Liver (tissue), 3 donors: Measurements from ENCODE around the gene AK1.

ENCODE experiments used
- GABPA ChIP-seq, 2 donors: IDR thresholded peaks in 1 of 2; conservative IDR thresholded peaks in 1 of 2; 2 replicates each; pipeline ENCODE4 v1.6.1; 2016; ENCODE audit warnings: antibody characterized with exemption in 2 of 2, mild to moderate bottlenecking in 1 of 2, moderate library complexity in 1 of 2
- JUND ChIP-seq, 2 donors: IDR thresholded peaks; 2 replicates each; pipeline ENCODE4 v1.6.1; 2016; ENCODE audit warnings: antibody characterized with exemption in 2 of 2
- MAX ChIP-seq: IDR thresholded peaks from 2 replicates; pipeline ENCODE4 v1.6.1; 2016; ENCODE audit warnings: antibody characterized with exemption
- RAD21 ChIP-seq, 2 donors: IDR thresholded peaks; 2 replicates each; pipeline ENCODE4 v1.6.1; 2016; ENCODE audit warnings: antibody characterized with exemption in 2 of 2, mild to moderate bottlenecking in 2 of 2
- REST ChIP-seq: IDR thresholded peaks from 2 replicates; pipeline ENCODE4 v1.6.1; 2016; ENCODE audit warnings: antibody characterized with exemption, mild to moderate bottlenecking
- TF ChIP-seq, protein P1 (sequence below): fragments of 150-350 bp; IDR thresholded peaks from 2 replicates; pipeline ENCODE4 v1.5.1; 2017; ENCODE audit warnings: improper control_type of control experiment, low read depth, low read length; ENCODE audit not compliant: missing input control
- TF ChIP-seq, protein P2 (sequence below): IDR thresholded peaks from 2 replicates; pipeline ENCODE4 v1.6.1; 2016; ENCODE audit warnings: antibody characterized with exemption
- donor health status: healthy.
- donor health status: healthy.

GRCh38 chr9:127923771-127924170 lies 46.3 kb upstream of the AK1 start:
- TF ChIP-seq, protein P1, sequence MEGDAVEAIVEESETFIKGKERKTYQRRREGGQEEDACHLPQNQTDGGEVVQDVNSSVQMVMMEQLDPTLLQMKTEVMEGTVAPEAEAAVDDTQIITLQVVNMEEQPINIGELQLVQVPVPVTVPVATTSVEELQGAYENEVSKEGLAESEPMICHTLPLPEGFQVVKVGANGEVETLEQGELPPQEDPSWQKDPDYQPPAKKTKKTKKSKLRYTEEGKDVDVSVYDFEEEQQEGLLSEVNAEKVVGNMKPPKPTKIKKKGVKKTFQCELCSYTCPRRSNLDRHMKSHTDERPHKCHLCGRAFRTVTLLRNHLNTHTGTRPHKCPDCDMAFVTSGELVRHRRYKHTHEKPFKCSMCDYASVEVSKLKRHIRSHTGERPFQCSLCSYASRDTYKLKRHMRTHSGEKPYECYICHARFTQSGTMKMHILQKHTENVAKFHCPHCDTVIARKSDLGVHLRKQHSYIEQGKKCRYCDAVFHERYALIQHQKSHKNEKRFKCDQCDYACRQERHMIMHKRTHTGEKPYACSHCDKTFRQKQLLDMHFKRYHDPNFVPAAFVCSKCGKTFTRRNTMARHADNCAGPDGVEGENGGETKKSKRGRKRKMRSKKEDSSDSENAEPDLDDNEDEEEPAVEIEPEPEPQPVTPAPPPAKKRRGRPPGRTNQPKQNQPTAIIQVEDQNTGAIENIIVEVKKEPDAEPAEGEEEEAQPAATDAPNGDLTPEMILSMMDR, result no peak
- TF ChIP-seq MAX (no peak), JUND (IDR thresholded peaks at IDR 0.05) (no peak), REST (no peak), RAD21 (IDR thresholded peaks at IDR 0.05) (no peak), GABPA (IDR thresholded peaks at IDR 0.05 in 1 of 2, conservative IDR thresholded peaks at IDR 0.05 in 1 of 2) (no peak)
- TF ChIP-seq, protein P2, sequence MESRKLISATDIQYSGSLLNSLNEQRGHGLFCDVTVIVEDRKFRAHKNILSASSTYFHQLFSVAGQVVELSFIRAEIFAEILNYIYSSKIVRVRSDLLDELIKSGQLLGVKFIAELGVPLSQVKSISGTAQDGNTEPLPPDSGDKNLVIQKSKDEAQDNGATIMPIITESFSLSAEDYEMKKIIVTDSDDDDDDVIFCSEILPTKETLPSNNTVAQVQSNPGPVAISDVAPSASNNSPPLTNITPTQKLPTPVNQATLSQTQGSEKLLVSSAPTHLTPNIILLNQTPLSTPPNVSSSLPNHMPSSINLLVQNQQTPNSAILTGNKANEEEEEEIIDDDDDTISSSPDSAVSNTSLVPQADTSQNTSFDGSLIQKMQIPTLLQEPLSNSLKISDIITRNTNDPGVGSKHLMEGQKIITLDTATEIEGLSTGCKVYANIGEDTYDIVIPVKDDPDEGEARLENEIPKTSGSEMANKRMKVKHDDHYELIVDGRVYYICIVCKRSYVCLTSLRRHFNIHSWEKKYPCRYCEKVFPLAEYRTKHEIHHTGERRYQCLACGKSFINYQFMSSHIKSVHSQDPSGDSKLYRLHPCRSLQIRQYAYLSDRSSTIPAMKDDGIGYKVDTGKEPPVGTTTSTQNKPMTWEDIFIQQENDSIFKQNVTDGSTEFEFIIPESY, result no peak
